K562 (cell line): ENCODE data around the gene COL1A1. TPM values are rescaled to one million over a fixed set of nuclear protein-coding genes. Genes with fewer than 3 reads are reported as not detected.

Source experiments
- ATAC-seq: fragments of 200-7000 bp; cut with Tn5 transposase; 3 replicates; pipeline ENCODE4 v1.9.1; 2020; ENCODE audit warnings: moderate library complexity
- BruUV-seq: library from RNA; stranded (reverse); fragments of 400-500 nt; replicated peaks from 2 replicates; lab custom pipeline; 2021; lab: Mats Ljungman, UMichigan
- CTCF ChIA-PET: fragments of 300-600 bp; formaldehyde crosslinking; extraction: SDS; loops from one replicate; lab custom pipeline; 2021; ENCODE audit warnings: low intra/inter-chr PET ratio; lab: Yijun Ruan, JAX
- POLR2A ChIA-PET: fragments of 300-600, 350-650 bp; sonication (Branson Sonifier 250); formaldehyde crosslinking; extraction: SDS; loops from one replicate; lab custom pipeline; 2021; ENCODE audit warnings: antibody characterized with exemption, inconsistent platforms; lab: Yijun Ruan, JAX
- DNase-seq, 4 experiments: peaks; one replicate each; pipeline versions ENCODE4 v3.0.0 to v3.0.0-alpha.2; 2011 to 2018; ENCODE audit warnings: low spot score in 3 of 4, mixed read lengths in 3 of 4; ENCODE audit errors: extremely low read depth in 1 of 4
- FAIRE-seq: peaks from 2 replicates; lab custom pipeline; 2011; peaks lifted over from hg19 to GRCh38; lab: Jason Lieb, UNC
- H2AFZ ChIP-seq: 2 replicates; pipeline ENCODE4 v1.6.0; 2011; ENCODE audit warnings: low read depth, low read length, control low read depth, inconsistent platforms
- H3K27ac ChIP-seq: fragments of 200-600 bp; 3 replicates; pipeline ENCODE4 v1.8.0; 2011; ENCODE audit warnings: low read depth, mild to moderate bottlenecking, control low read depth, inconsistent platforms, low read length, moderate library complexity, mixed read lengths; ENCODE audit errors: extremely low read depth
- H3K27me3 ChIP-seq, 2 experiments: fragments of 300-600 bp in 1 of 2; 2 replicates in 1 of 2; 3 replicates in 1 of 2; pipeline versions ENCODE4 v1.6.0 to v1.8.0; 2011; ENCODE audit warnings: inconsistent platforms in 2 of 2, low read length in 2 of 2, mild to moderate bottlenecking in 1 of 2, mixed read lengths in 1 of 2, moderate library complexity in 1 of 2; ENCODE audit not compliant: control insufficient read depth in 2 of 2, insufficient read depth in 2 of 2
- H3K36me3 ChIP-seq: fragments of 300-600 bp; 3 replicates; pipeline ENCODE4 v1.8.0; 2011; ENCODE audit warnings: mild to moderate bottlenecking, low read length, inconsistent platforms; ENCODE audit not compliant: control insufficient read depth, insufficient read depth
- H3K4me1 ChIP-seq, 2 experiments: fragments of 200-600 bp in 1 of 2; replicated peaks in 1 of 2; 2 replicates in 1 of 2; 3 replicates in 1 of 2; pipeline versions ENCODE4 v1.5.1 to v1.8.0; 2011; ENCODE audit warnings: inconsistent platforms in 2 of 2, low read length in 2 of 2, mild to moderate bottlenecking in 1 of 2, mixed read lengths in 1 of 2, moderate library complexity in 1 of 2; ENCODE audit not compliant: control insufficient read depth in 2 of 2, insufficient read depth in 2 of 2
- H3K4me2 ChIP-seq: 2 replicates; pipeline ENCODE4 v1.6.1; 2011; ENCODE audit warnings: low read length, control low read depth, inconsistent platforms, mixed read lengths; ENCODE audit not compliant: insufficient read depth
- H3K4me3 ChIP-seq: fragments of 200-600 bp; sonication (generic), shearing (Covaris generic); 2 replicates; pipeline ENCODE4 v1.5.1; 2016; ENCODE audit warnings: control low read depth, inconsistent platforms
- H3K79me2 ChIP-seq: fragments of 200-600 bp; 3 replicates; pipeline ENCODE4 v1.8.0; 2011; ENCODE audit warnings: low read length, inconsistent platforms; ENCODE audit not compliant: control insufficient read depth, insufficient read depth
- H3K9ac ChIP-seq, 2 experiments: 2 replicates each; pipeline versions ENCODE4 v1.6.0 to v1.6.1; 2011; ENCODE audit warnings: low read depth in 2 of 2, low read length in 2 of 2, control low read depth in 1 of 2, inconsistent platforms in 1 of 2, mild to moderate bottlenecking in 1 of 2, mixed read lengths in 1 of 2; ENCODE audit not compliant: insufficient read depth in 1 of 2
- H3K9me1 ChIP-seq: one replicate; pipeline ENCODE4 v1.6.0; 2011; ENCODE audit warnings: inconsistent platforms, mild to moderate bottlenecking, low read length, moderate library complexity; ENCODE audit not compliant: control insufficient read depth, insufficient read depth
- H3K9me3 ChIP-seq: replicated peaks from 2 replicates; pipeline ENCODE4 v1.5.1; 2011; ENCODE audit warnings: low read depth, low read length, inconsistent platforms; ENCODE audit not compliant: control insufficient read depth, insufficient read depth
- H4K20me1 ChIP-seq: replicated peaks from 2 replicates; pipeline ENCODE4 v1.6.1; 2011; ENCODE audit warnings: low read length, inconsistent platforms, mixed read lengths; ENCODE audit not compliant: control insufficient read depth, insufficient read depth
- MLX ChIP-seq, 2 experiments: fragments of 450-650 bp in 1 of 2; sonication (generic) in 1 of 2; formaldehyde crosslinking; conservative IDR thresholded peaks; 2 replicates each; pipeline versions ENCODE4 v1.4.0 to v1.8.1; 2020 to 2022; ENCODE audit warnings: mild to moderate bottlenecking in 1 of 2, missing genetic modification reagents in 1 of 2
- ZKSCAN3 ChIP-seq: fragments of 250-450 bp; sonication (Bioruptor Pico); IDR thresholded peaks from 2 replicates; pipeline ENCODE4 v1.4.0; 2020
- WGBS: fragments of 100-300 bp; shearing (Covaris generic); methylation state at CpG from one replicate; pipeline ENCODE4 v1.1.6; 2016; ENCODE audit warnings: low coverage, mixed read lengths; ENCODE audit not compliant: insufficient coverage; ENCODE audit errors: missing lambda C conversion rate; 5-methylcytosine and 5-hydroxymethylcytosine counted together
- in situ Hi-C: fragments of 300-500 bp; cut with MboI; formaldehyde crosslinking; loops from 4 replicates; pipeline ENCODE4 v1.15.0; 2018; ENCODE audit warnings: inconsistent platforms, mixed read lengths
- intact Hi-C: fragments of 100-400 bp; cut with micrococcal nuclease; formaldehyde crosslinking; loops from 2 replicates; pipeline ENCODE4 v1.14.2; 2022
- polyA plus RNA-seq, 8 experiments: library from polyadenylated mRNA; depleted of rRNA in 4 of 8; stranded (reverse) in 5 of 8; unstranded in 3 of 8; fragments of >200 nt; fragmentation: Nextera tagmentation in 2 of 8; fragmentation: Illumina TruSeq in 1 of 8; extraction: Ambion mirVana in 2 of 8; extraction: Trizol in 1 of 8; gene quantifications; 2 replicates each; pipeline versions ENCODE4 v1.2.1 to v1.2.3, GENCODE V29; 2011 to 2014; ENCODE audit warnings: inconsistent platforms in 1 of 8, missing spikeins in 1 of 8
- total RNA-seq, 7 experiments: library from RNA; depleted of rRNA in 6 of 7; stranded (reverse); fragments of >200 nt in 6 of 7; fragmentation: Illumina TruSeq in 2 of 7; extraction: Trizol in 2 of 7; gene quantifications; 2 replicates each; pipeline versions ENCODE4 v1.2.1 to v1.2.3, GENCODE V29; 2011 to 2021; ENCODE audit warnings: low replicate concordance in 1 of 7
- TF ChIP-seq, protein P1 (sequence below): fragments of 450-650 bp; IDR thresholded peaks from 2 replicates; pipeline ENCODE4 v1.6.1; 2017; ENCODE audit warnings: antibody characterized with exemption

COL1A1 gene
- total and polyA plus RNA-seq, 9 of the 15 experiments (the other 6 are each of a cell fraction or from before 2014, with no cell fraction given) = 0.04 to 3.4 (median 0.18) TPM

GRCh38 chr17:50185631-50186471 is 15.6 kb downstream of the COL1A1 start:
- no TSS peak for BruUV-seq

More at GRCh38 chr17:50185631-50186471, 15.6 kb downstream of the COL1A1 start:
- CTCF ChIA-PET = no interaction called here
- Histone ChIP-seq H3K4me1 (peaks cover 4 to 21% of the 10 kb centered on the region in 2 experiments; a peak in 4 of 5 replicates), H3K9me1 (no peaks in the 10 kb centered on the region), H2AFZ (no peak overlapping the region), H4K20me1 (no peaks in the 10 kb centered on the region; the same call in 1 of the 2 replicates), H3K9me3 (no peaks in the 10 kb centered on the region), H3K9ac (peak overlapping the region in 1 of 2 experiments; percentile 35; a peak in 2 of 4 replicates), H3K79me2 (no peaks in the 10 kb centered on the region), H3K4me2 (no peak overlapping the region), H3K36me3 (no peaks in the 10 kb centered on the region), H3K4me3 (no peak overlapping the region), H3K27ac (no peak overlapping the region), H3K27me3 (peaks cover 61 to 89% of the 10 kb centered on the region in 2 experiments)
- POLR2A ChIA-PET = no interaction called here
- no peak for FAIRE-seq
- no peak for ATAC-seq
- in situ Hi-C loops (no loop called here), intact Hi-C loops (no loop called here)
- WGBS = 16% methylated on average over 28 of the region's 31 CpGs
- no peak for DNase-seq
- TF ChIP-seq ZKSCAN3 (CRISPR knock-in tag) (peak; percentile 62; the same call in 1 of the 2 replicates), MLX (CRISPR knock-in tag; conservative IDR thresholded peaks at IDR 0.05) (no peak)
- TF ChIP-seq, protein P1, sequence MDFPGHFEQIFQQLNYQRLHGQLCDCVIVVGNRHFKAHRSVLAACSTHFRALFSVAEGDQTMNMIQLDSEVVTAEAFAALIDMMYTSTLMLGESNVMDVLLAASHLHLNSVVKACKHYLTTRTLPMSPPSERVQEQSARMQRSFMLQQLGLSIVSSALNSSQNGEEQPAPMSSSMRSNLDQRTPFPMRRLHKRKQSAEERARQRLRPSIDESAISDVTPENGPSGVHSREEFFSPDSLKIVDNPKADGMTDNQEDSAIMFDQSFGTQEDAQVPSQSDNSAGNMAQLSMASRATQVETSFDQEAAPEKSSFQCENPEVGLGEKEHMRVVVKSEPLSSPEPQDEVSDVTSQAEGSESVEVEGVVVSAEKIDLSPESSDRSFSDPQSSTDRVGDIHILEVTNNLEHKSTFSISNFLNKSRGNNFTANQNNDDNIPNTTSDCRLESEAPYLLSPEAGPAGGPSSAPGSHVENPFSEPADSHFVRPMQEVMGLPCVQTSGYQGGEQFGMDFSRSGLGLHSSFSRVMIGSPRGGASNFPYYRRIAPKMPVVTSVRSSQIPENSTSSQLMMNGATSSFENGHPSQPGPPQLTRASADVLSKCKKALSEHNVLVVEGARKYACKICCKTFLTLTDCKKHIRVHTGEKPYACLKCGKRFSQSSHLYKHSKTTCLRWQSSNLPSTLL = no peak
